GM18505 (cell line): ENCODE results near the gene SLC35F2.

Experiments used
- ATAC-seq: cut with Tn5 transposase; IDR thresholded peaks from one replicate; pipeline ENCODE4 v1.9.1; 2021; ENCODE audit not compliant: unreplicated experiment
- POLR2A ChIP-seq: IDR thresholded peaks from 4 replicates; pipeline ENCODE4 v1.6.1; 2011; ENCODE audit warnings: borderline replicate concordance; ENCODE audit not compliant: insufficient read depth, insufficient read length; ENCODE audit errors: extremely low read depth

SLC35F2 gene

DNA sequence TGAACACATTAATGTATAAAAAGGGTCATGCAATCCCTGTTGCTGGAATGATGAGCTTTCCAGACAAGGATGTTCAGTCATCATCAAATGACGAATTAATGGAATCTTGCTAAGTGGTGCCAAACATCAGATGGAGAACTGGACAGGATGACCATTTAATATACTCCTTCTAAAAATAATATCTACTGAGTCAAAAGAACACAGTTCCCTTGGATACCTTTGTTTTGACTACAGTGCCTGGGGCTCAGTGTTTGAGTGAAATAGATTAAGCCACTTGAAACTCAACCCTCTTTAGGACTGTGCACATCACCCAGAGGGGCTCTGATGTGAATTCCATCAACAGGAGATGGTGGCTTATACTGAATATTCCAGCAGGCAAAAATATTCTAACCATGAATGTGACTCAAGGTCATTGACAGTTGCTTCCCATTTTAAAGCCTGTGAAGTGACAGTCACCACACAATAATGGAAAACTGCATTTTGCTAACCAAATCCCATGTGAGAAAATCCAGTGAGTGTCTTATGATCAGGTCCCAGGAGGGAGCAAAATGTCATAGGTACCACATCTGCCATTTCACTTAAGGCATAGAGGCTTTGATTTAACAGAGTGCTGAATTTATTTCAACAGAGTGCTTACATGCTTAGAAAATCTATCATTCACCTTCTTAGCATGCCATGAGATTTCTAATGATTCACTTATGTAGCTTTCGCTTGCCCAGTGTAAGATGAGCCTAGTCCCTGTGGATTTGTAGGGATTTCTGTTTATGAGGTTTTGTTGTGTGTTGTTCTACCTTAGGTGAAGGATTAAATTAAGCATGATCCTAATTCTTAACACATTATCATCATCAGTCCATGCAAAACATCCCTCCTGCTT is 105.4 kb downstream of the SLC35F2 start:
- no peak for ATAC-seq
- no peak for TF ChIP-seq POLR2A

DNA sequence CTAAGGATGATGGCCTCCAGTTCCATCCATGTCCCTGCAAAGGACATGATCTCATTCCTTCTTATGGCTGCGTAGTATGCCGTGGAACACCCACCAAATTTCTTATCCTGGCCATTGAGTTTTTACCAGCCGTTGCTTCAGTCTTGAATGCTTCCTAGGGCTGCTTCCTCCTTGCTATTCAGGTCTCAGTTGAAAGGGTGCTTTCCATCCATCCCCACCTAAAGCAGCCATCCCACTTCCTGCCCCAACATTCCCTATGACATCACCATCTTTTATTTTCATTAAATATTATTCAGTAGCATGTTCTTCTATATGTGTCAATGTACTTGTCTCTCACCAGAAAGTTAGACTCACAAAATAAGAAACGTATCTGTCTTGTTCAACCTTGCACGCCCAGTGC is 106.1 kb downstream of the SLC35F2 start:
- ATAC-seq, result no peak

DNA sequence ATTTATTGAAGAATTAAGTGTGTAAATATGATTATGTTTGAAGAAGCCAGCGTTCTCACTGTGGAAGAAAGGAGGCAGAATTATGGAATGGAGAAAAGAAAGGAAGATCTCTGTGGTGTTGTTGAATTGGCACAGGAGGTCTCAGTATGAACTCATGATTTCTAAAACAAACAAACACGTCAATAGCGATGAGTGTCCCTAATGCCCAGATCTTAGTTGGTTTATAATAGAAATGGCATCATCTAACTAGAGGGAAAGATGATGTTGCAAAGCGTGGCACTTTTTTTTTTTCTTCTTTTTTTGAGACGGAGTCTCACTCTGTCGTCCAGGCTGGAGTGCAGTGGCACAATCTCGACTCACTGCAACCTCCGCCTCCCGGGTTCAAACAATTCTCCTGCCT is 107.5 kb downstream of the SLC35F2 start:
- no peak for ATAC-seq
- TF ChIP-seq POLR2A, result no peak

More for the DNA sequence above, 106.1 kb downstream of the SLC35F2 start:
- TF ChIP-seq POLR2A, result no peak

DNA sequence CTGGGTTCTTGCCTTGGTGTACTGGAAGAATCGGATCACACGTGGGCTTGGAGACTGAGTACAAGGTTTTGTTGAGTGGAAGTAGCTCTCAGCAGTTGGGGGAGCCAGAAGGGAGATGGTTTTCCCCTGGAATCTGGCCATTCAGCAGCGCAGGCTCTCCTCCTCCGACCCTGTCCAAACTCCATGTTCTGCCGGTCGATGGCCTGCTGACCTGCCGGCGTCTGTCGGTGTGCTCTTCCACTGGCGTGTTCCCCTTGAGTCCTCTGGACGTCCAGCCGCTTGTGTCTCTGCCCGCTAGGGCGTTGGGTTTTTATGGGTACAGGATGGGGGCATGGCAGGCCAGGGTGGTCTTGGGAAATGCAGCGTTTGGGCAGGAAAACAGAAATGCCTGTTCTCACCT is 108.3 kb downstream of the SLC35F2 start:
- no peak for TF ChIP-seq POLR2A
- ATAC-seq, result no peak

DNA sequence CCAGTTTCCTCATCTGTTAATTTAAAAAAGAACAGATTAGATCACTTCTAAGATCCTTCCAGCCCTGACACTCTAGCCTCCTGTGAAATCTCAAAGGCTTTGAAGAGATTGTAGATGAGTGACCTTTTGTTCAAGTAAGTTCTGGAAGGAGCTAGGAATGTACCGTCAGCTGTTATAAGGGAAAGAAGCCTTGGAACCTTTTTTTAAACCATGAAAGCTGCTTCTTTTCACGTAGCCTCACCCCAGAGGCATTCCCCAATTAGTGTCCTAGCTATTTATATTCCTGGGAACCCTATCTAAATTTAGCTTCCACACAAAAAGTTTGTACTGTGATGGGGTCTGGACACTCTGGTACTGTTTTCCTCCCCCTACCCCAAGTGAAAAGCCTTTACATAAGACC is 111.0 kb downstream of the SLC35F2 start:
- TF ChIP-seq POLR2A, result no peak
- ATAC-seq, result no peak

DNA sequence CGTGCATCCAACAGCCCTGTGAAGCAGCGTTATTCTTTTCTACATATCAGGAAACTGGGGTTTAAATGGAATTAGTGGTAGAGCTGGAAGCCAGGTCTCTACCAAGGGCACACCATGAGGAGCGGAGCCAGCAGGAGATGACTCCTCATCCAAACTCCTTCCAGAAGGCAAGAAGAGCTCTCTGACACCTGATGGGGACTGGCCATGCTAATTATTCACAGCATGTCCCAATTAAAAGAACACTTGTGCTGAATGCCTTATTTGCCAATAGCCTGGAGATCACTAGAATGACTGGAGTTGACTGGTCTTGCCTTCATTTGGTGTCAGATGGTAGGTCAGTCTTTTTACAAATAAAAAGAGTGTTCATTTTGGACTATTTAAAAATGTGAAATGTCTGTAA is 113.9 kb downstream of the SLC35F2 start:
- ATAC-seq, result no peak
- TF ChIP-seq POLR2A, result no peak

DNA sequence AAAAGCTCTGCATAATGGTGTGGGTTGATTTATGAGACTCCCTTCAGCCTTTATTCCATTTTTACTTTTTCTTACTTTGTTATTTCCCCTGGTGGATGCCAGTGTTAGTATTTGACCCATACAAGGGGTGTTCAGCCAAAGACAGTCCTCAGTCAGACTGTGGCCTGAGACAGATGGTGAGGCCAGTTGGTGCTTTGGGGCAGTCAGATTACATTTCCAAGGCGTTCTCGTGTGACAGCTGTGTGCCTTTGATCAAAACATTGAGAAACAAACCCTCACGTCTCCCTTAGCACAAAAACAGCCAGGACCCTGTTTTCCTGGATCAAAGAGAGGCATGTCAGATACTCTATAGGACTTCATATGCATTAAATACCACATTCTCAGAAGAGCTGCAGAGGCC is 115.4 kb downstream of the SLC35F2 start:
- no peak for ATAC-seq
- no peak for TF ChIP-seq POLR2A

- no peak for TF ChIP-seq POLR2A
Measured at GRCh38 chr11:107741044-107741823, 117.4 kb downstream of the SLC35F2 start.

More at GRCh38 chr11:107741044-107741823, 117.4 kb downstream of the SLC35F2 start:
- peak; percentile 91 for ATAC-seq
